C4-2B (cell line): ENCODE measurements around the gene KRT83.

Experiments used
- ZFX ChIP-seq: fragments of 450-650 bp; IDR thresholded peaks from 2 replicates; pipeline ENCODE4 v1.6.1; 2017
- TF ChIP-seq, protein P1 (sequence below): fragments of 450-650 bp; conservative IDR thresholded peaks from 2 replicates; pipeline ENCODE4 v1.5.1; 2017; ENCODE audit warnings: mild to moderate bottlenecking

DNA sequence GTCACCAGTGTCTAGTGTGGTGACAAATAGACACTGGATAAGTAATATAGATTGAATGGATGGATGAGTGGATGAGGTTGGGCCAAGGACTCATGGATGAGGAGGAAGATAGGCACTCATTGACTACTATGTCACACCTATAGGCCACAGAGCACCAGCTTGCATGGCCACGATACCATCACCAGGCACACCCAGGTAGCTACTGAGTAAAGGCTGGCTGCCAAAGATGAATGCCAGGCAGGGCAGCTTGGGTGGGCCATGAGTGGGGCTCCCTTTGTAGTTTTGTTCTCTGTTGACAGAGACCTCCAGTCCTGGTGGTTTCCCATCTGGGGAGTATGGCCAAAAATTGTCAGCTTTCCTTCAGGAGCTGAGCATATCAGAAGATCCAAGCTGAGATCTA lies 11.2 kb upstream of the KRT83 start:
- TF ChIP-seq, protein P1, sequence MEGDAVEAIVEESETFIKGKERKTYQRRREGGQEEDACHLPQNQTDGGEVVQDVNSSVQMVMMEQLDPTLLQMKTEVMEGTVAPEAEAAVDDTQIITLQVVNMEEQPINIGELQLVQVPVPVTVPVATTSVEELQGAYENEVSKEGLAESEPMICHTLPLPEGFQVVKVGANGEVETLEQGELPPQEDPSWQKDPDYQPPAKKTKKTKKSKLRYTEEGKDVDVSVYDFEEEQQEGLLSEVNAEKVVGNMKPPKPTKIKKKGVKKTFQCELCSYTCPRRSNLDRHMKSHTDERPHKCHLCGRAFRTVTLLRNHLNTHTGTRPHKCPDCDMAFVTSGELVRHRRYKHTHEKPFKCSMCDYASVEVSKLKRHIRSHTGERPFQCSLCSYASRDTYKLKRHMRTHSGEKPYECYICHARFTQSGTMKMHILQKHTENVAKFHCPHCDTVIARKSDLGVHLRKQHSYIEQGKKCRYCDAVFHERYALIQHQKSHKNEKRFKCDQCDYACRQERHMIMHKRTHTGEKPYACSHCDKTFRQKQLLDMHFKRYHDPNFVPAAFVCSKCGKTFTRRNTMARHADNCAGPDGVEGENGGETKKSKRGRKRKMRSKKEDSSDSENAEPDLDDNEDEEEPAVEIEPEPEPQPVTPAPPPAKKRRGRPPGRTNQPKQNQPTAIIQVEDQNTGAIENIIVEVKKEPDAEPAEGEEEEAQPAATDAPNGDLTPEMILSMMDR = no peak
- TF ChIP-seq ZFX = no peak
